ENCODE results near the gene PRM2. TPM values are rescaled to one million over a fixed set of nuclear protein-coding genes. Genes with fewer than 3 reads are reported as not detected.

Gene PRM2
- total RNA-seq, 1 donor from 2014 or later = not detected

GRCh38 chr16:11249233-11250061 lies 26.8 kb downstream of the PRM2 start:
- DNase-seq (ENCODE audit: low read depth, low spot score) = no peak

GRCh38 chr16:11248133-11248532 lies 28.1 kb downstream of the PRM2 start:
- DNase-seq (ENCODE audit: low read depth, low spot score) = no peak

GRCh38 chr16:11245988-11246387 lies 30.3 kb downstream of the PRM2 start:
- no peak for DNase-seq (ENCODE audit: low read depth, low spot score)

GRCh38 chr16:11245222-11245737 lies 31.0 kb downstream of the PRM2 start:
- DNase-seq (ENCODE audit: low read depth, low spot score) = no peak

DNA sequence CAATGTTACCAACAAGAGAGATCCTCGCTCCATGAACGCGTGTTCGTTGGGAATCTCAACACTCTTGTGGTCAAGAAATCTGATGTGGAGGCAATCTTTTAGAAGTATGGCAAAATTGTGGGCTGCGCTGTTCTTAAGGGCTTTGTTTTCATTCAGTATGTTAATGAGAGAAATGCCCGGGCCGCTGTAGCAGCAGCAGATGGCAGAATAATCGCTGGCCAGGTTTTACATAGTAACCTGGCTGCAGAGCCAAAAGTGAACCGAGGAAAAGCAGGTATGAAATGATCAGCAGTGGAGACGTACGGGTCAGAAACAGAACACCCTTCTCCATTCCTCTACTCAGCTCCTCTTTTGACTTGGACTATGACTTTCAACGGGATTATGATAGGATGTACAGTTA lies 33.6 kb downstream of the PRM2 start:
- no peak for DNase-seq (ENCODE audit: low read depth, low spot score)

DNA sequence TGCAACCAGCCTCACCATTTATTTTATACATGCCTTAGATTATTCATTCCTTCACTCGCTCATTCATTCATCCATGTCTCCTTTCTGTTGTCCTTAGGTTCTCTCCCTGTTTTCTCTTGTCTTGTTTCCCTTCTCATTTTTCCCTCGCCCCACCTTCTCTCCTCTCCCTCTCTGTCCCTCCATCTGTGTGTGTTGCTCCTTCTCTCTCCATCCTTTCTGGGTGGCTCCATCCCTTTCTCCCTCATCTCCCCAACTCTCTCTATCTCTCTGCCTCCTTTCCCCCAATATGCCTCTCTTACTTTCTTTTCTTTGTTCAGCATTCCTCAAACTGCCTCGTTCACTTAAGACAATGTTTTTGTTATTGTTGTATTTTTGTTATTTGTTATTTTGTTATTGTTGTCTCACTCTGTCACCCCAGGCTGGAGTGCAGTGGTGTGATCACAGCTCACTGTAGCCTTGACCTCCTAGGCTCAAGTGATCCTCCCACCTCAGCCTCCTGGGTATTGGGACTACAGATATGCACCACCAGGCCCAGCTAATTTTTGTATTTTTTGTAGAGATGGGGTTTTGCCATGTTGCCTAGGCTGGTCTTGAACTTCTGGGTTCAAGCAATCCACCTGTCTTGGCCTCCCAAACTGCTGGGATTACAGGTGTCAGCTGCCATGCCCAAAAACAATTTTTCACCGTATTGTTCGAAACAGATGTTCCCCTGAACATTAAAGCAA lies 34.6 kb downstream of the PRM2 start:
- DNase-seq (ENCODE audit: low read depth, low spot score) = no peak

DNA sequence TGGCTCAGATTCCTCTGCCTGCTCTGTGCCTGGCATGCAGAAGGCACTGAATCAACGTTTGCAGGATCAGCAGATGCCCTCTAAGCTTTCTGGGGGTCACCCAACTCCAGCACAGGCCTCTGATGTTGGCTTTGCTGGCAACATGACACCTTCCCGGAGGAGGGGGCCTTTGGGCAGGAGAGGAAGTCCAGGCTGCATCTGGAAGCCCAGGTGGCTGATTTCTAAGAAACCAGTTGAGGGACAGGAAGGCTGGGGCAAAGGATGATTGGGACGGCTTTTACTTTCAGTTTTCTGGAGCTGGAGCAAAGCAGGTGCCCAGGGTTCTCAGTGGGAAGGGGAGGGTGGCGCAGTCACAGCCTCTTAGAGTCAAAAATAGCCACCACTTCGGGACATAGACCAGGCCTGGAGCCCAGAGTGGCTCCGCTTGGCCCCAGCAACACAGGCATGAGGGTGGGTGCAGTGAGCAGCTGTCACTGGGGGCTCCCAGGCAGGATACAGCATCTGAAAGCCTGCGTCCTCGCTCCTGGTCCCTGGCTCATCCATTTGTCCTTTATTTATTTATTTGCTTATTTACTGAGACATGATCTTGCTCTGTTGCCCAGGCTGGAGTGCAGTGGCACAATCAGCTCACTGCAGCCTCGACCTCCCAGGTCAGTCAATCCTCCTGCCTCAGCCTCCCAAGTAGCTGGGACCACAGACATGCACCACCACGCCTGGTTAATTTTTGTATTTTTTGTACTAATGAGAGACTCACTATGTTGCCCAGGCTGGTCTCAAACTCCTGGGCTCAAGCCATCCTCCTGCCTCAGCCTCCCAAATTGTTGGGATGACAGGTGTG lies 35.4 kb downstream of the PRM2 start:
- no peak for DNase-seq (ENCODE audit: low read depth, low spot score)

DNA sequence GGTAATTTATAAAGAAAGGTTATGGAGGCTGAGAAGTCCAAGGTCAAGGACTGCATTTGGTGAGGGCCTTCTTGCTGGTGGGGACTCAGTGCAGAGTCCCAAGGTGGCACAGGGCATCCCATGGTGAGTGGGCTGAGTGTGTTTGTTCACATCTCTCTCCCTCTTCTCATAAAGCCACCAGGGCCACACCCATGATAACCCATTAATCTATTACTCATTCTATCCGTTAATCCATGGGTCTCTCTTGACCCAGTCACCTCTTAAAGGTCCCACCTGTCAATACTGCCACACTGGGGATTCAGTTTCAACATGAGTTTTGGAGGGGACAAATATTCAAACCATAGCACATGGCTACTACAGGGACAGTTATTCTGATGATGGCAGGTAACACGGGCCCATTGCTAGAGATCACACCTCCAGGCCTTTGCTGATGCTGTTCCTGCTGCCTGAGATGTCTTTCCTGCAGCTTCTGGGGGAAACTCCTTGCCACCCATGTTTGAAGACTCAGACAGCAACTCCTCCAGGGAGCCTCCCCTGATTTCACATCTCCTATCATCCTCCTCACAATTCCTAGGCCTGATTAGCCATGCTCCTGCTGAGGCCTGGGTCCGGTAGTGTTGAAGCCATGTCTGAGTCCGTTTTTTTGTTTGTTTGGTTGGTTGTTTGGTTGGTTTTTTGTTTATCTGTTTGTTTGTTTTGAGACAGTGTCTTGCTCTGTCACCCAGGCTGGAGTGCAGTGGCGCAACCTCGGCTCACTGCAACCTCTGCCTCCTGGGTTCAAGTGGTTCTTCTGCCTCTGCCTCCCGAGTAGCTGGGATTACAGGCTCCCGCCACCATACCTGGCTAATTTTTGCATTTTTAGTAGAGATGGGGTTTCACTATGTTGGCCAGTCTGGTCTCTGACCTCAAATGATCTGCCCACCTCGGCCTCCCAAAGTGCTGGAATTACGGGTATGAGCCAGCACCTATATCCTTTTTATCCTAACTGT lies 36.3 kb downstream of the PRM2 start:
- no peak for DNase-seq (ENCODE audit: low read depth, low spot score)

DNA sequence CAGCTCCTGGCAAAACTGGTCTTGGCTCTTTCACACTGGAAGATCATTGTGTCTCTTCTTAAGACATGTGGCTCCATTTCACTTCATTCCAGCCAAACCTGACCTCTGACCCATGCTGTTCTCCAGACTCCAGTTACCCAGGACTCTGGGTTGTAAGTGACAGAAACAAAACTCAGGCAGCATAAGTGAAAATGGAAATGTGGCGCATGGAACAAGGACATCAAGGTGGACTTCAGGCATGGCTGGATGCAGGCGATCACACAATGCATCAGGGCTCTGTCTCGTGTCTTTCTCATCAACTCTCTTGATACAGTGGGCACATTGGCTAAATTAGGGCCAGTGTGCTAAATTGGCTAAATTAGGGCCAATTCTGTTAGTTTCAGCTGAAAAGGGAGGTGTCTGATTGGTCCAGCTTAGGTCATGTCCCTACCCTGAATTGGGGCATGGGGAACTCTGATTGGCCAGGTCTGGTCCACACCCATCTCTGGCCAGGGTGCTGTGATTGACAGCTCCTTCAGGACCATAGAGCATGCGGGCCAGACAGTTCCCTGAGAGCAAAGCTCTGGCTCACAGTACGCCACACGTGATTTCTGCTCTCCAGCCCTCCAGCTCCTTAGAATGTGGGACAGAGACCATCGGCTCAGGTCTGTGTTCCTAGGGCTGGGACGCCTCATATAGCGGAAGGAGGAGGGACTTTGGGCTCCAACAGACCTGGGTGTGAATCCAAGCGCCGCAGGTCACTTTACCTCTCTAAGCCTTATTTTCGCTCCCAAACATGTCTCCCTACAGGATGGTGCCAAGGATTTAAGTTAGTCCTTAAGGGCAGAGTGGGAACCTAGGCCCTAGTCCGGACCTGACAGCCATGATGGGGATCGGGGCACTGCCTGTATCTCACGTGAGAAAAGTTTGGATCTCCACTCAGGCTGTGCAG lies 37.7 kb downstream of the PRM2 start:
- DNase-seq (ENCODE audit: low read depth, low spot score) = no peak

GRCh38 chr16:11236461-11237254 lies 39.6 kb downstream of the PRM2 start:
- no peak for DNase-seq (ENCODE audit: low read depth, low spot score)

GRCh38 chr16:11235703-11235991 lies 40.6 kb downstream of the PRM2 start:
- no peak for DNase-seq (ENCODE audit: low read depth, low spot score)

GRCh38 chr16:11234884-11235702 lies 41.2 kb downstream of the PRM2 start:
- no peak for DNase-seq (ENCODE audit: low read depth, low spot score)

DNA sequence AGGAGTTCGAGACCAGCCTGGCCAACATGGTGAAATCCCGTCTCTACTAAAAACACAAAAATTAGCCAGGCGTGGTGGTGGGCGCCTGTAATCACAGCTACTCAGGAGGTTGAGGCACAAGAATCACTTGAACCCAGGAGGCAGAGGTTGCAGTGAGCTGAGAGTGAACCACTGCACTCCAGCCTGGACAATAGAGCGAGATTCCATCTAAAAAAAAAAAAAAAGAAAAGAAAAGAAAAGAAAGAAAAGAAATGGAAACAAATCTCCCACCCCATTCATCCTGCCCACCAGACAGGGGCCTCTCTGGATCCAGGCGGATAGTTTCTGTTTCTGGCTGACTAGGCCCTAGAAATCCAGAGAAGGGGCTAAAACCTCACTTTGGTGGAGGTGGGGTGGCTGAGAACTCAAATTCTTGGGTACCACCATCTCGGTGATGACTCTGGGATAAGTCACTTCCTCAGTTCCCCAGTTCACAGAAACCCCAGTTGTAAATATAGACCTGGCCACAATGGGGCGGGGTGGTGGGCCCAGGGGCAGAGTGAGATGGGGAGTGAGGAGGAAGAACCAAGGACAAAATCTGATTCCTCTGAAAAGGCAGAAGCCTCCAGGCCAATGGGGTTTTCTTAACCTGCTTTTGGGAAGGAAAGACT lies 42.4 kb downstream of the PRM2 start:
- no peak for DNase-seq (ENCODE audit: low read depth, low spot score)

- no peak for DNase-seq (ENCODE audit: low read depth, low spot score)
These were observed 43.2 kb downstream of the PRM2 start for GRCh38 chr16:11232852-11233726.

DNA sequence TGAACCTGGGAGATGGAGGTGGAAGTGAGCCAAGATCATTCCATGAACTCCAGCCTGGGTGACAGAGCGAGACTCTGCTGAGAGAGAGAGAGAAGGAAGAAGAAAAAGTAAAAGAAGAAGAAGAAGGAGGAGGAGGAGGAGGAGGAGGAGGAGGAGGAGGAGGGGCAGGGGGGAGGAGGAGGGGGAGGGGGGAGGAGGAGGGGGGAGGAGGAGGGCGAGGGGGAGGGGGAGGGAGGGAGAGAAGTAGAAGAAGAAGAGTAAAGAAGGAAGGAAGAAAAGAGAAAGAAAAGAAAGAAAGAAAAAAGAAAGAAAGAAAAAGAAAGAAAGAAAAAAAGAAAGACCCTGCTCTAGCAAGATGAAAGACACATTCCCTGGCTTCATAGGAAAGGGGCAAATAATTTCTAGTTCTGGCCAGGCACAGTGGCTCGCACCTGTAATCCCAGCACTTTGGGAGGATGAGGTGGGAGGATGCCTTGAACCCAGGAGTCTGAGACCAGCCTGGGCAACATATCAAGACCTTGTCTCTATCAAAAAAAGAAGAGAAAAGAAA lies 43.9 kb downstream of the PRM2 start:
- no peak for DNase-seq (ENCODE audit: low read depth, low spot score)

GRCh38 chr16:11231367-11231970 lies 44.8 kb downstream of the PRM2 start:
- DNase-seq (ENCODE audit: low read depth, low spot score) = no peak

Measured in pulmonary artery endothelial cell (primary cell).